ENCODE measurements around the gene RPL35. TPM values are rescaled to one million over a fixed set of nuclear protein-coding genes. Genes with fewer than 3 reads are reported as not detected.

Gene RPL35
- total and polyA plus RNA-seq, 2 of the 8 experiments (the other 6 are each of a cell fraction or from before 2014, with no cell fraction given): 1,831 to 2,448 TPM

- H4K8ac ChIP-seq (ENCODE audit: extremely low read depth, insufficient read depth, low read length): no peak overlapping the region
- H3K27me3 ChIP-seq (replicated peaks in 1 of 4; ENCODE audit: control insufficient read depth in 3 of 4, extremely low read depth in 1 of 4, insufficient read depth in 3 of 4, low read length in 3 of 4): no peaks in the 10 kb centered on the region
- H2BK120ac ChIP-seq (replicated peaks; ENCODE audit: low read depth, low read length): no peak overlapping the region
- H3K79me2 ChIP-seq (ENCODE audit: control insufficient read depth in 1 of 2, insufficient read depth in 2 of 2, low read length in 2 of 2): peaks cover 5 to 13% of the 10 kb centered on the region in 2 experiments
- H2AFZ ChIP-seq (ENCODE audit: low read length): no peak overlapping the region
- H3K23me2 ChIP-seq (ENCODE audit: low read depth, low read length): 0 out of 2 replicates have a peak, but pooled peaks cover 4% of the 10 kb centered on the region
- no peak overlapping the region for H2BK20ac ChIP-seq (ENCODE audit: low read length)
- H3K4me1 ChIP-seq (replicated peaks in 1 of 4; ENCODE audit: control insufficient read depth in 3 of 4, insufficient read depth in 4 of 4, low read length in 3 of 4): peaks cover 5 to 17% (median 13%) of the 10 kb centered on the region in 4 experiments
- H2AK5ac ChIP-seq (ENCODE audit: low read depth, low read length): no peak overlapping the region
- FAIRE-seq: no peak
- no peak overlapping the region for H2BK12ac ChIP-seq (ENCODE audit: low read depth, low read length)
- no peak overlapping the region for H4K91ac ChIP-seq (replicated peaks; ENCODE audit: insufficient read length, low read length)
- no peak overlapping the region for H2BK15ac ChIP-seq (ENCODE audit: low read length)
- no peak overlapping the region for H3K27ac ChIP-seq (ENCODE audit: low read depth, low read length)
- H3K36me3 ChIP-seq (ENCODE audit: control insufficient read depth in 2 of 4, insufficient read depth in 4 of 4, low read length in 3 of 4): peaks cover 12 to 51% (median 24%) of the 10 kb centered on the region in 4 experiments
- no peak overlapping the region for H3K56ac ChIP-seq (replicated peaks; ENCODE audit: insufficient read length, low read depth, low read length)
- no peak for DNase-seq (ENCODE audit: low read depth in 1 of 2, low spot score in 2 of 2)
- no peak overlapping the region for H3K4me3 ChIP-seq (ENCODE audit: extremely low read depth in 1 of 4, insufficient read depth in 2 of 4, low read depth in 3 of 4, low read length in 4 of 4)
- no peak overlapping the region for H3K4me2 ChIP-seq (ENCODE audit: insufficient read depth in 1 of 2, low read depth in 2 of 2, low read length in 2 of 2)
- CTCF ChIA-PET (ENCODE audit: partially characterized antibody): interaction anchor here (0.6 to 3.4 kb wide), 10 partner anchors 14 to 106 kb away, joined by 3 to 21 read pairs (median 4); partner anchors contain the start of genes ARPC5L and WDR38
- no peak overlapping the region for H3K23ac ChIP-seq (ENCODE audit: insufficient read length)
- peaks cover 6% of the 10 kb centered on the region; the same call in 1 of the 2 replicates for H3K79me1 ChIP-seq (ENCODE audit: low read depth, low read length)
- H3K4ac ChIP-seq (replicated peaks; ENCODE audit: insufficient read length, low read depth, low read length): no peak overlapping the region
- H3K18ac ChIP-seq (ENCODE audit: extremely low read depth, low read length): no peak overlapping the region
- H4K5ac ChIP-seq (ENCODE audit: insufficient read length, low read depth, low read length): no peak overlapping the region
- POLR2A ChIA-PET (ENCODE audit: partially characterized antibody): interaction anchor here (0.8 to 31.1 kb wide), 6 partner anchors 10 to 106 kb away, joined by 3 to 573 read pairs (median 4); partner anchors contain the start of genes ARPC5L, NR6A1, RPL35 and WDR38
- H3K14ac ChIP-seq (ENCODE audit: insufficient read length): no peak overlapping the region
- H4K20me1 ChIP-seq (replicated peaks in 1 of 2; ENCODE audit: control insufficient read depth in 1 of 2, insufficient read depth in 2 of 2, low read length in 2 of 2): peaks cover 3 to 18% of the 10 kb centered on the region in 2 experiments
- 92% methylated on average over 1 of the region's 1 CpG; no CpG with 5 or more reads in 1 of the 2 experiments for WGBS, 2 experiments (ENCODE audit: extremely low coverage in 1 of 2, insufficient coverage in 1 of 2, insufficient read length in 1 of 2, insufficient replicate concordance in 2 of 2, low coverage in 1 of 2, low lambda C conversion rate in 2 of 2, missing lambda C conversion rate in 1 of 2)
- no peak for TF ChIP-seq POLR2AphosphoS5 (IDR thresholded peaks at IDR 0.05; ENCODE audit: low read depth, low read length)
- no peak for TF ChIP-seq USF2 (IDR thresholded peaks at IDR 0.05; ENCODE audit: low read length)
- no peak for TF ChIP-seq SIRT6 (IDR thresholded peaks at IDR 0.05; ENCODE audit: low read length)
- no peak for TF ChIP-seq POU5F1 (IDR thresholded peaks at IDR 0.05; ENCODE audit: low read depth, low read length)
- TF ChIP-seq SIN3A (conservative IDR thresholded peaks at IDR 0.05 in 1 of 2, IDR thresholded peaks at IDR 0.05 in 1 of 2; ENCODE audit: low read depth in 1 of 2, low read length in 2 of 2): no peak
- no peak for TF ChIP-seq TCF12 (IDR thresholded peaks at IDR 0.05; ENCODE audit: low read depth, low read length)
- no peak for TF ChIP-seq GABPA (IDR thresholded peaks at IDR 0.05; ENCODE audit: borderline replicate concordance, insufficient read depth, low read length)
- TF ChIP-seq TBP (IDR thresholded peaks at IDR 0.05; ENCODE audit: low read depth, low read length): no peak
- no peak for TF ChIP-seq CBX8 (IDR thresholded peaks at IDR 0.05; ENCODE audit: borderline replicate concordance, low read depth, low read length)
- TF ChIP-seq RNF2 (IDR thresholded peaks at IDR 0.05; ENCODE audit: borderline replicate concordance, low read depth, low read length, missing control alignments, poor library complexity, severe bottlenecking): no peak
- TF ChIP-seq SUZ12 (IDR thresholded peaks at IDR 0.05; ENCODE audit: low read length): no peak
- TF ChIP-seq JUN (IDR thresholded peaks at IDR 0.05; ENCODE audit: low read depth, low read length): no peak
- TF ChIP-seq BRCA1 (IDR thresholded peaks at IDR 0.05; ENCODE audit: low read depth, low read length): no peak
- no peak overlapping the region for H3K9ac ChIP-seq (replicated peaks in 1 of 4; ENCODE audit: extremely low read depth in 1 of 4, low read depth in 3 of 4, low read length in 3 of 4)
- peaks cover 0 to 3% of the 10 kb centered on the region in 2 experiments; a peak in 1 of 4 replicates for H3K9me3 ChIP-seq (ENCODE audit: insufficient read depth in 2 of 2, low read depth in 1 of 2, low read length in 1 of 2)
- no peak overlapping the region for H2BK5ac ChIP-seq (ENCODE audit: low read depth, low read length)
Measured at GRCh38 chr9:124878021-124878420, 16.3 kb upstream of the RPL35 start.
